Type B pancreatic cell (in vitro differentiated cells): ENCODE results near the gene GNE. TPM values are rescaled to one million over a fixed set of nuclear protein-coding genes. Genes with fewer than 3 reads are reported as not detected.

Source experiments
- DNase-seq: peaks from one replicate; pipeline ENCODE4 v3.0.0; 2021; ENCODE audit warnings: mixed read lengths; ENCODE audit not compliant: unreplicated experiment; ENCODE audit errors: extremely low spot score
- H3K27ac Mint-ChIP-seq: 2 replicates; pipeline ENCODE4 v1.8.0; 2021; ENCODE audit warnings: mild to moderate bottlenecking, mixed read lengths
- H3K27me3 Mint-ChIP-seq: 2 replicates; pipeline ENCODE4 v1.8.0; 2021; ENCODE audit warnings: mixed read lengths
- H3K36me3 Mint-ChIP-seq: 2 replicates; pipeline ENCODE4 v1.8.0; 2021; ENCODE audit warnings: mixed read lengths
- H3K4me1 Mint-ChIP-seq: one replicate; pipeline ENCODE4 v1.8.0; 2021; ENCODE audit warnings: mixed read lengths; ENCODE audit not compliant: unreplicated experiment
- H3K4me3 Mint-ChIP-seq: 2 replicates; pipeline ENCODE4 v1.8.0; 2021; ENCODE audit warnings: mild to moderate bottlenecking, mixed read lengths
- H3K9me3 Mint-ChIP-seq: 2 replicates; pipeline ENCODE4 v1.8.0; 2021; ENCODE audit warnings: mixed read lengths
- CTCF ChIP-seq: fragments of 200-600 bp; sonication (generic); conservative IDR thresholded peaks from 2 replicates; pipeline ENCODE4 v1.5.0; 2021; ENCODE audit warnings: antibody characterized with exemption, mild to moderate bottlenecking
- total RNA-seq: library from RNA; stranded (reverse); gene quantifications from 2 replicates; pipeline ENCODE4 v1.2.1, GENCODE V29; 2021; ENCODE audit warnings: low replicate concordance

Gene GNE
- total RNA-seq, 1 donor from 2014 or later: 16.3 TPM

GRCh38 chr9:36204906-36205547 lies 53.2 kb downstream of the GNE start:
- Mint-ChIP-seq H3K4me3 (no peak overlapping the region), H3K36me3 (peaks cover 34% of the 10 kb centered on the region), H3K27ac (no peak overlapping the region), H3K9me3 (no peaks in the 10 kb centered on the region), H3K4me1 (no peaks in the 10 kb centered on the region), H3K27me3 (no peaks in the 10 kb centered on the region)
- TF ChIP-seq CTCF: peak; percentile 47
- no peak for DNase-seq

- TF ChIP-seq CTCF: no peak
- peak overlapping the region; percentile 91 for H3K27ac Mint-ChIP-seq
- H3K9me3 Mint-ChIP-seq: no peaks in the 10 kb centered on the region
- no peaks in the 10 kb centered on the region for H3K27me3 Mint-ChIP-seq
- H3K4me1 Mint-ChIP-seq: peaks cover 40% of the 10 kb centered on the region
- H3K36me3 Mint-ChIP-seq: peaks cover 17% of the 10 kb centered on the region
- peak overlapping the region; percentile 94 for H3K4me3 Mint-ChIP-seq
- no peak for DNase-seq
These were observed 63.8 kb downstream of the GNE start for GRCh38 chr9:36194326-36195000.

- no peaks in the 10 kb centered on the region for H3K9me3 Mint-ChIP-seq
- H3K4me3 Mint-ChIP-seq: peak overlapping the region; percentile 94
- H3K4me1 Mint-ChIP-seq: peaks cover 40% of the 10 kb centered on the region
- no peak for DNase-seq
- peak overlapping the region; percentile 91 for H3K27ac Mint-ChIP-seq
- TF ChIP-seq CTCF: no peak
- peaks cover 17% of the 10 kb centered on the region for H3K36me3 Mint-ChIP-seq
- peaks cover 10% of the 10 kb centered on the region for H3K27me3 Mint-ChIP-seq
These were observed 65.2 kb downstream of the GNE start for GRCh38 chr9:36193023-36193422.

GRCh38 chr9:36192196-36192595 lies 66.1 kb downstream of the GNE start:
- Mint-ChIP-seq H3K9me3 (no peaks in the 10 kb centered on the region), H3K4me3 (peak overlapping the region; percentile 94), H3K27ac (peak overlapping the region; percentile 88), H3K27me3 (peaks cover 14% of the 10 kb centered on the region), H3K4me1 (peaks cover 40% of the 10 kb centered on the region), H3K36me3 (peaks cover 13% of the 10 kb centered on the region)
- TF ChIP-seq CTCF: no peak
- DNase-seq: no peak

- TF ChIP-seq CTCF: no peak
- Mint-ChIP-seq H3K36me3 (peaks cover 13% of the 10 kb centered on the region), H3K9me3 (no peaks in the 10 kb centered on the region), H3K27ac (peak overlapping the region; percentile 88), H3K4me3 (peak overlapping the region; percentile 94), H3K4me1 (peaks cover 40% of the 10 kb centered on the region), H3K27me3 (peaks cover 14% of the 10 kb centered on the region)
- DNase-seq: no peak
These were observed 66.6 kb downstream of the GNE start for GRCh38 chr9:36191686-36192085.
